ENCODE measurements around the gene DIO2. TPM values are rescaled to one million over a fixed set of nuclear protein-coding genes. Genes with fewer than 3 reads are reported as not detected.

The DIO2 gene
- total RNA-seq, 1 experiment from 2014 or later: 2.0 TPM

DNA sequence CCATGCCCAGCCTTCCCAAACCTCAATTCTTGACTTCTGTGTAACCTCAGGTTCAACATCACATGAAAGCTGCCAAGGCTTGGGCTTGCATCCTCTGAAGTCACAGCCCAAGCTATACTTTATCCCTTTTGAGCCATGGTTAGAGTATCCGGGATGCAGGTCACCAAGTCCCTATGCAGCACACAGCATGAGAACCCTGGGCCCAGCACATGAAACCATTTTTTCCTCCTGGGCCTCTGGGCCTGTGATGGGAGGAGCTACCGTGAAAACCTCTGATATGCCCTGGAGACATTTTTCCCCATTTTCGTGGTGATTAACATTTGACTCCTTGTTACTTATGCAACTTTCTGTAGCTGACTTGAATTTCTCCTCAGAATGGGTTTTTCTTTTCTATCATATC is 25.8 kb upstream of the DIO2 start:
- TF ChIP-seq EZH2 (IDR thresholded peaks at IDR 0.05; ENCODE audit: low read length, unreplicated experiment): no peak
- TF ChIP-seq, protein P1, sequence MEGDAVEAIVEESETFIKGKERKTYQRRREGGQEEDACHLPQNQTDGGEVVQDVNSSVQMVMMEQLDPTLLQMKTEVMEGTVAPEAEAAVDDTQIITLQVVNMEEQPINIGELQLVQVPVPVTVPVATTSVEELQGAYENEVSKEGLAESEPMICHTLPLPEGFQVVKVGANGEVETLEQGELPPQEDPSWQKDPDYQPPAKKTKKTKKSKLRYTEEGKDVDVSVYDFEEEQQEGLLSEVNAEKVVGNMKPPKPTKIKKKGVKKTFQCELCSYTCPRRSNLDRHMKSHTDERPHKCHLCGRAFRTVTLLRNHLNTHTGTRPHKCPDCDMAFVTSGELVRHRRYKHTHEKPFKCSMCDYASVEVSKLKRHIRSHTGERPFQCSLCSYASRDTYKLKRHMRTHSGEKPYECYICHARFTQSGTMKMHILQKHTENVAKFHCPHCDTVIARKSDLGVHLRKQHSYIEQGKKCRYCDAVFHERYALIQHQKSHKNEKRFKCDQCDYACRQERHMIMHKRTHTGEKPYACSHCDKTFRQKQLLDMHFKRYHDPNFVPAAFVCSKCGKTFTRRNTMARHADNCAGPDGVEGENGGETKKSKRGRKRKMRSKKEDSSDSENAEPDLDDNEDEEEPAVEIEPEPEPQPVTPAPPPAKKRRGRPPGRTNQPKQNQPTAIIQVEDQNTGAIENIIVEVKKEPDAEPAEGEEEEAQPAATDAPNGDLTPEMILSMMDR (conservative IDR thresholded peaks at IDR 0.05; ENCODE audit: low read depth, low read length): no peak
- TF ChIP-seq EZH2phosphoT487 (IDR thresholded peaks at IDR 0.05; ENCODE audit: borderline replicate concordance, low read length): no peak
- peaks cover 3% of the 10 kb centered on the region; the same call in 1 of the 2 replicates for H3K36me3 ChIP-seq (ENCODE audit: low read depth, low read length)
- H4K20me1 ChIP-seq (ENCODE audit: low read length): no peaks in the 10 kb centered on the region
- BruUV-seq (replicated peaks): no TSS peak
- POLR2A ChIA-PET (ENCODE audit: unreplicated experiment): no interaction called here
- H3F3A ChIP-seq (ENCODE audit: low read length, unreplicated experiment): no peaks in the 10 kb centered on the region
- no peak overlapping the region for H3K9ac ChIP-seq (ENCODE audit: low read length)
- H3K4me1 ChIP-seq (ENCODE audit: insufficient read depth, low read length): no peaks in the 10 kb centered on the region
- no peak for ATAC-seq
- no peak for DNase-seq
- H3K27ac ChIP-seq (ENCODE audit: low read length): no peak overlapping the region
- no peak overlapping the region for H2AFZ ChIP-seq (ENCODE audit: low read length)
- H3K9me2 ChIP-seq (replicated peaks; ENCODE audit: low read length): no peaks in the 10 kb centered on the region
- H3K4me2 ChIP-seq (ENCODE audit: low read length): no peak overlapping the region
- H3K79me2 ChIP-seq (ENCODE audit: low read length): no peaks in the 10 kb centered on the region
- CTCF ChIA-PET: no interaction called here
- intact Hi-C loops (cut with micrococcal nuclease): no loop called here
- no peak overlapping the region for H3K4me3 ChIP-seq (ENCODE audit: low read length)
- peaks cover 11% of the 10 kb centered on the region for H3K9me3 ChIP-seq (ENCODE audit: low read length)
- H3K27me3 ChIP-seq (ENCODE audit: low read length): no peaks in the 10 kb centered on the region

DNA sequence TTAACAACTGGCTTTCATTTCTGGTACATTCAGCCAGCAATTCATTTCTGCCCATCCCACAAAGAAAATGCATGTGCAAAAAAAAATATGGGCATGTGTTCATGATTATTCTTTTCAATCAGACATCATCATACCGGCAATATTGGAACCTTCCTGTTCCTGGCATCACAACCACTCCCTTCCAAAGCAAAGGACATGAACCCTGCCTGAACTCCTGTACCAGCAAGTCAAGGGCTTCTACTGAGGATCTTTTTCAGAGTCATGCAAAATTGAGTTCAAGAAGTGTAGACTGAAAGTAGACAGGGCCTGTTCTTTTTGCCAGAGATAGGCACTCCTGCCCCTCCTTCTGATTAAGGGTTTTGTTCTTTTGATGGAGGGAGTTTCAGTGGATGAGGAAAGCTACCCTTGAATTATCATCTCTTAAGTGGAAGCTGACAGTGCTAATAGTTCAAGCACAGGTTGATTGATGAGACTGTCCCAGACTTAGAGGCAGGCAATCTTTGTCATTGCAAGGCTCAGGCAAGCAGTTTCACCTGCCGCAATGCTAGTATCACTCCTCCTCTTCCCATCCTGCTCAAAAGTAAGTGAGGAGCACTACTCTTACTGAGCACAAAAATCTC is 22.3 kb upstream of the DIO2 start:
- H4K20me1 ChIP-seq (ENCODE audit: low read length): no peaks in the 10 kb centered on the region
- no peak overlapping the region for H3K4me3 ChIP-seq (ENCODE audit: low read length)
- no peak overlapping the region for H3K9ac ChIP-seq (ENCODE audit: low read length)
- no peaks in the 10 kb centered on the region for H3K9me2 ChIP-seq (replicated peaks; ENCODE audit: low read length)
- BruUV-seq (replicated peaks): no TSS peak
- H3K4me1 ChIP-seq (ENCODE audit: insufficient read depth, low read length): no peaks in the 10 kb centered on the region
- no peaks in the 10 kb centered on the region for H3F3A ChIP-seq (ENCODE audit: low read length, unreplicated experiment)
- ATAC-seq (no peak), DNase-seq (no peak)
- no peaks in the 10 kb centered on the region for H3K79me2 ChIP-seq (ENCODE audit: low read length)
- ChIA-PET CTCF (no interaction called here), POLR2A (ENCODE audit: unreplicated experiment) (no interaction called here)
- H3K27ac ChIP-seq (ENCODE audit: low read length): no peak overlapping the region
- peaks cover 11% of the 10 kb centered on the region for H3K9me3 ChIP-seq (ENCODE audit: low read length)
- no peak overlapping the region for H3K4me2 ChIP-seq (ENCODE audit: low read length)
- intact Hi-C loops (cut with micrococcal nuclease): no loop called here
- H3K27me3 ChIP-seq (ENCODE audit: low read length): no peaks in the 10 kb centered on the region
- H3K36me3 ChIP-seq (ENCODE audit: low read depth, low read length): peaks cover 3% of the 10 kb centered on the region; the same call in 1 of the 2 replicates
- H2AFZ ChIP-seq (ENCODE audit: low read length): no peak overlapping the region
- TF ChIP-seq EZH2 (IDR thresholded peaks at IDR 0.05; ENCODE audit: low read length, unreplicated experiment): no peak
- TF ChIP-seq EZH2phosphoT487 (IDR thresholded peaks at IDR 0.05; ENCODE audit: borderline replicate concordance, low read length): no peak
- TF ChIP-seq, protein P1 (conservative IDR thresholded peaks at IDR 0.05; ENCODE audit: low read depth, low read length): no peak

DNA sequence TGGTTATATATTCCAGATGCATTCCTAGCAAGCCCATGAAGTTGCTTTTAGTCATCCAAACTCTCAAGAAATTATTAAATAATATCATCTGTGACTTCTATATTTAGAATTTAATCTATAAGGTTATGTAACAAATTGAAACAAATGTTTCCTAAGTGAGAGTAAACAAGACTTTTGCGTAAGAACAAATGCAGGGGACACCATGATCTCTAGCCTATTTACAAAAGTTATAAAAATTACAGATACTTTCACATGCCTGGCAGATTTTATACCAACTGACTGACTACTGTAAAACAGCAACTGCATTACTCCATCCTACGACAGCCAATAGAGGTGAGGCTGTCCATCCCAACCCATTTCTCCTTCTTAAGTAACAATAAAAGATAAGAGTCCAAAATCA is 20.4 kb upstream of the DIO2 start:
- TF ChIP-seq, protein P1 (conservative IDR thresholded peaks at IDR 0.05; ENCODE audit: low read depth, low read length): no peak
- TF ChIP-seq EZH2 (IDR thresholded peaks at IDR 0.05; ENCODE audit: low read length, unreplicated experiment) (no peak), EZH2phosphoT487 (IDR thresholded peaks at IDR 0.05; ENCODE audit: borderline replicate concordance, low read length) (no peak)
- no TSS peak for BruUV-seq (replicated peaks)
- Histone ChIP-seq H3K4me1 (ENCODE audit: insufficient read depth, low read length) (no peaks in the 10 kb centered on the region), H3K9ac (ENCODE audit: low read length) (no peak overlapping the region), H3K9me3 (ENCODE audit: low read length) (0 out of 2 replicates have a peak, but pooled peaks cover 4% of the 10 kb centered on the region), H3K27me3 (ENCODE audit: low read length) (no peaks in the 10 kb centered on the region), H3K9me2 (replicated peaks; ENCODE audit: low read length) (no peaks in the 10 kb centered on the region), H3F3A (ENCODE audit: low read length, unreplicated experiment) (no peaks in the 10 kb centered on the region), H2AFZ (ENCODE audit: low read length) (no peak overlapping the region), H3K4me3 (ENCODE audit: low read length) (no peak overlapping the region), H3K4me2 (ENCODE audit: low read length) (no peak overlapping the region), H4K20me1 (ENCODE audit: low read length) (no peaks in the 10 kb centered on the region), H3K27ac (ENCODE audit: low read length) (no peak overlapping the region), H3K79me2 (ENCODE audit: low read length) (no peaks in the 10 kb centered on the region), H3K36me3 (ENCODE audit: low read depth, low read length) (no peaks in the 10 kb centered on the region; the same call in 1 of the 2 replicates)
- CTCF ChIA-PET: no interaction called here
- ATAC-seq (no peak), DNase-seq (no peak)
- POLR2A ChIA-PET (ENCODE audit: unreplicated experiment): no interaction called here
- intact Hi-C loops (cut with micrococcal nuclease): no loop called here

Measured in PC-3 (cell line).